ENCODE measurements around the gene XRCC5.

- TF ChIP-seq CTCF (IDR thresholded peaks at IDR 0.05; ENCODE audit: low read length) (no peak), EZH2 (IDR thresholded peaks at IDR 0.05; ENCODE audit: borderline replicate concordance, low read length) (no peak)
These were observed 5.9 kb upstream of the XRCC5 start for GRCh38 chr2:216103213-216103612.

All from OCI-LY1 (cell line).